Heart right ventricle (tissue), 16 donors: ENCODE results near the gene PSMB4. TPM values are rescaled to one million over a fixed set of nuclear protein-coding genes. Genes with fewer than 3 reads are reported as not detected.

Experiments used
- ATAC-seq, 8 donors: fragments of 200-7000 bp; cut with Tn5 transposase; one replicate each; pipeline ENCODE4 v1.9.1; 2020; ENCODE audit warnings: mild to moderate bottlenecking in 8 of 8, moderate library complexity in 8 of 8, moderate number of reproducible peaks in 1 of 8
- DNase-seq, 2 donors: peaks; one replicate each; pipeline ENCODE4 v3.0.0-alpha.2; 2020
- H3K27ac ChIP-seq, 10 donors: fragments of 200-600 bp; sonication (generic) in 2 of 10; one replicate each; pipeline versions ENCODE4 v1.5.0 to v1.8.0; 2020 to 2022; ENCODE audit warnings: mild to moderate bottlenecking in 3 of 10
- H3K27me3 ChIP-seq, 7 donors: fragments of 200-600 bp; one replicate each; pipeline ENCODE4 v1.8.0; 2021 to 2022; ENCODE audit warnings: mild to moderate bottlenecking in 2 of 7
- H3K36me3 ChIP-seq, 9 donors: fragments of 200-600 bp; sonication (generic) in 1 of 9; one replicate each; pipeline versions ENCODE4 v1.5.0 to v1.8.0; 2020 to 2022; ENCODE audit warnings: mild to moderate bottlenecking in 2 of 9
- H3K4me1 ChIP-seq, 9 donors: fragments of 200-600 bp; sonication (generic) in 1 of 9; one replicate each; pipeline versions ENCODE4 v1.5.0 to v1.8.0; 2020 to 2022; ENCODE audit warnings: mild to moderate bottlenecking in 4 of 9
- H3K4me3 ChIP-seq, 10 donors: fragments of 200-600 bp; sonication (generic) in 2 of 10; one replicate each; pipeline versions ENCODE4 v1.5.0 to v1.8.0; 2020 to 2022; ENCODE audit warnings: mild to moderate bottlenecking in 7 of 10, moderate library complexity in 2 of 10
- H3K9me3 ChIP-seq, 11 donors: fragments of 200-600 bp in 10 of 11; sonication (generic) in 2 of 11; one replicate each; pipeline versions ENCODE4 v1.5.0 to v1.8.0; 2013 to 2022; ENCODE audit warnings: mild to moderate bottlenecking in 2 of 11, control low read depth in 1 of 11, moderate library complexity in 1 of 11
- CTCF ChIP-seq, 9 donors: fragments of 200-600 bp; sonication (generic) in 2 of 9; IDR thresholded peaks; one replicate each; pipeline versions ENCODE4 v1.5.0 to v1.8.0; 2021 to 2022; ENCODE audit warnings: antibody characterized with exemption in 9 of 9, mild to moderate bottlenecking in 5 of 9, moderate library complexity in 1 of 9
- WGBS, 2 donors: extraction: QIAGEN DNeasy Blood & Tissue Kit; methylation state at CpG; one replicate each; pipeline ENCODE4 v1.1.7; 2013; ENCODE audit warnings: inconsistent platforms in 1 of 2; 5-methylcytosine and 5-hydroxymethylcytosine counted together
- intact Hi-C, 10 donors: fragments of 100-400 bp; cut with DNase I; formaldehyde crosslinking; loops; one replicate each; pipeline versions ENCODE4 v1.11.1 to v1.14.2; 2022
- polyA plus RNA-seq, 2 donors: library from polyadenylated mRNA; stranded (reverse); fragments of 200-250 nt; gene quantifications; one replicate each; pipeline ENCODE4 v1.2.3, GENCODE V29; 2013
- total RNA-seq, 10 donors: library from RNA; stranded (reverse); fragmentation: NEBNext Ultra II Directional in 3 of 10; extraction: Animal tissue kit (Norgen Biotek cat#: 25700) in 3 of 10; gene quantifications; one replicate each; pipeline versions ENCODE4 v1.2.1 to v1.2.4, GENCODE V29; 2021 to 2023
- donor health status: Arrhythmogenic right ventricular cardiomyopathy.
- donor health status: ischemic (EF 13 %, LVEDD 7.1; RV severe dilation, severe dysfunction).
- donor health status: healthy with polysubstance abuse.
- donor health status: DM: no; HTN: yes; CAD: no.
- donor health status: DM: no; HTN: no; CAD: no.
- donor health status: ischemic (EF 25% LVEDD 6.9; RV normal size, moderate dysfunction).
- donor health status: ischemic (EF 25% LVEDD 5.7; RV mildly dilated, moderate dysfunction).
- donor health status: healthy.
- donor health status: DM: yes; HTN: yes; CAD: no.
- donor health status: Ischemic cardiomyopathy.
- donor health status: ischemic (EF 35%, LVEDD 5.7; RV mildly dilated, moderate dysfunction).
- donor health status: nonischemic (EF 11% LVEDD 7.7; RV severe dilation, severe dysfunction).
- donor health status: DM: yes; HTN: yes; CAD: no.
- donor health status: PGD.
- donor health status: ischemic (EF 29% LVEDD 5.4; RV normal size, mild dysfunction).
- donor health status: nonischemic (EF 23%, LVEDD 6.1; RV moderate dilation, normal function).

The PSMB4 gene
- total and polyA plus RNA-seq, 12 donors, result 169 to 441 (median 209) TPM

- Histone ChIP-seq H3K27me3 (no peaks in the 10 kb centered on the region), H3K27ac (no peak overlapping the region), H3K4me1 (peaks cover 7 to 25% (median 15%) of the 10 kb centered on the region in 9 donors), H3K9me3 (no peaks in the 10 kb centered on the region), H3K36me3 (peaks cover 0 to 66% (median 56%) of the 10 kb centered on the region in 9 donors), H3K4me3 (no peak overlapping the region)
- 77 to 85% methylated on average over 2 of the region's 2 CpGs for WGBS, 2 donors
- intact Hi-C loops, result loop anchor here in 2 of 10 donors (5.0 to 10.0 kb wide), 2 partner anchors 100 to 207 kb away; partner anchors contain the start of genes PIP5K1A (in 1 of the 2) and VPS72 (in 1 of the 2)
- ATAC-seq (no peak), DNase-seq (no peak)
- no peak for TF ChIP-seq CTCF (IDR thresholded peaks at IDR 0.05)
These were observed 2.5 kb downstream of the PSMB4 start for GRCh38 chr1:151401860-151402259.

- WGBS, 2 donors, result 69 to 73% methylated on average over 2 of the region's 2 CpGs
- TF ChIP-seq CTCF (IDR thresholded peaks at IDR 0.05), result no peak
- intact Hi-C loops, result loop anchor here in 2 of 10 donors (5.0 to 10.0 kb wide), 2 partner anchors 100 to 208 kb away; partner anchors contain the start of genes PIP5K1A (in 1 of the 2) and VPS72 (in 1 of the 2)
- Histone ChIP-seq H3K27me3 (no peaks in the 10 kb centered on the region), H3K27ac (no peak overlapping the region), H3K36me3 (peaks cover 0 to 75% (median 65%) of the 10 kb centered on the region in 9 donors), H3K9me3 (no peaks in the 10 kb centered on the region), H3K4me3 (no peak overlapping the region), H3K4me1 (peaks cover 7 to 25% (median 15%) of the 10 kb centered on the region in 9 donors)
- ATAC-seq (no peak), DNase-seq (no peak)
These were observed 3.4 kb downstream of the PSMB4 start for GRCh38 chr1:151402764-151403163.

GRCh38 chr1:151403612-151404011 lies 4.2 kb downstream of the PSMB4 start:
- intact Hi-C loops, result loop anchor here in 2 of 10 donors (5.0 to 10.0 kb wide), 2 partner anchors 101 to 209 kb away; partner anchors contain the start of genes PIP5K1A (in 1 of the 2) and VPS72 (in 1 of the 2)

More at GRCh38 chr1:151403612-151404011, 4.2 kb downstream of the PSMB4 start:
- Histone ChIP-seq H3K4me3 (no peak overlapping the region), H3K27ac (no peak overlapping the region), H3K36me3 (peaks cover 0 to 84% (median 74%) of the 10 kb centered on the region in 9 donors), H3K27me3 (no peaks in the 10 kb centered on the region), H3K9me3 (no peaks in the 10 kb centered on the region), H3K4me1 (peaks cover 7 to 25% (median 15%) of the 10 kb centered on the region in 9 donors)
- no peak for TF ChIP-seq CTCF (IDR thresholded peaks at IDR 0.05)
- no peak for DNase-seq
- WGBS, 2 donors, result 91 to 93% methylated on average over 3 of the region's 3 CpGs
- ATAC-seq, result no peak
